DOHH2 (cell line): ENCODE results near the gene TMEM174.

Experiments used
- H3F3A ChIP-seq: fragments of 200-600 bp; sonication (generic), shearing (Covaris generic); 2 replicates; pipeline ENCODE4 v1.6.0; 2016; ENCODE audit warnings: antibody characterized with exemption, mild to moderate bottlenecking; ENCODE audit not compliant: control insufficient read depth, insufficient read depth
- H3K27ac ChIP-seq: fragments of 200-600 bp; sonication (generic); 2 replicates; pipeline ENCODE4 v1.5.1; 2014; ENCODE audit warnings: low read depth, mild to moderate bottlenecking, low read length, moderate library complexity
- H3K27me3 ChIP-seq: fragments of 200-600 bp; sonication (generic); 2 replicates; pipeline ENCODE4 v1.6.1; 2014; ENCODE audit warnings: mild to moderate bottlenecking, low read length, mixed read lengths; ENCODE audit not compliant: control insufficient read depth
- H3K36me3 ChIP-seq: fragments of 200-600 bp; sonication (generic); 2 replicates; pipeline ENCODE4 v1.6.1; 2014; ENCODE audit warnings: mild to moderate bottlenecking, low read length, moderate library complexity, mixed read lengths; ENCODE audit not compliant: control insufficient read depth
- H3K4me1 ChIP-seq: fragments of 200-600 bp; sonication (generic); 2 replicates; pipeline ENCODE4 v1.6.1; 2014; ENCODE audit warnings: mild to moderate bottlenecking, low read length, mixed read lengths; ENCODE audit not compliant: control insufficient read depth
- H3K4me2 ChIP-seq: fragments of 200-600 bp; sonication (generic); 2 replicates; pipeline ENCODE4 v1.6.0; 2014; ENCODE audit warnings: mild to moderate bottlenecking, low read length, moderate library complexity
- H3K4me3 ChIP-seq: fragments of 200-600 bp; sonication (generic); 2 replicates; pipeline ENCODE4 v1.5.1; 2014; ENCODE audit warnings: mild to moderate bottlenecking, low read length, mixed read lengths
- H3K79me2 ChIP-seq: fragments of 200-600 bp; sonication (generic); 2 replicates; pipeline ENCODE4 v1.6.1; 2014; ENCODE audit warnings: mild to moderate bottlenecking, low read length, mixed read lengths; ENCODE audit not compliant: control insufficient read depth
- H3K9me2 ChIP-seq: fragments of 200-600 bp; sonication (generic); replicated peaks from 2 replicates; pipeline ENCODE4 v1.6.1; 2014; ENCODE audit warnings: mild to moderate bottlenecking, low read length, mixed read lengths; ENCODE audit not compliant: control insufficient read depth
- H3K9me3 ChIP-seq: fragments of 200-600 bp; sonication (generic); 2 replicates; pipeline ENCODE4 v1.6.1; 2014; ENCODE audit warnings: antibody characterized with exemption, low read length, mixed read lengths; ENCODE audit not compliant: control insufficient read depth, insufficient read depth
- H4K20me1 ChIP-seq: fragments of 200-600 bp; sonication (generic); 2 replicates; pipeline ENCODE4 v1.6.0; 2014; ENCODE audit warnings: low read depth, mild to moderate bottlenecking, antibody characterized with exemption, low read length, moderate library complexity; ENCODE audit not compliant: control insufficient read depth, insufficient read depth
- EZH2phosphoT487 ChIP-seq: fragments of 200-600 bp; sonication (generic); IDR thresholded peaks from 2 replicates; pipeline ENCODE4 v1.6.1; 2017; ENCODE audit warnings: borderline replicate concordance, mild to moderate bottlenecking, antibody characterized with exemption, low read length, moderate library complexity, mixed read lengths
- TF ChIP-seq, protein P1 (sequence below): fragments of 200-600 bp; sonication (generic); IDR thresholded peaks from one replicate; pipeline ENCODE4 v1.5.1; 2014; ENCODE audit warnings: antibody characterized with exemption, mild to moderate bottlenecking, low read depth, low read length; ENCODE audit not compliant: poor library complexity, severe bottlenecking

TMEM174 gene

GRCh38 chr5:73196201-73196600 lies 23.2 kb downstream of the TMEM174 start:
- Histone ChIP-seq H3K79me2 (no peaks in the 10 kb centered on the region), H3K36me3 (no peaks in the 10 kb centered on the region), H3K4me3 (no peak overlapping the region)

DNA sequence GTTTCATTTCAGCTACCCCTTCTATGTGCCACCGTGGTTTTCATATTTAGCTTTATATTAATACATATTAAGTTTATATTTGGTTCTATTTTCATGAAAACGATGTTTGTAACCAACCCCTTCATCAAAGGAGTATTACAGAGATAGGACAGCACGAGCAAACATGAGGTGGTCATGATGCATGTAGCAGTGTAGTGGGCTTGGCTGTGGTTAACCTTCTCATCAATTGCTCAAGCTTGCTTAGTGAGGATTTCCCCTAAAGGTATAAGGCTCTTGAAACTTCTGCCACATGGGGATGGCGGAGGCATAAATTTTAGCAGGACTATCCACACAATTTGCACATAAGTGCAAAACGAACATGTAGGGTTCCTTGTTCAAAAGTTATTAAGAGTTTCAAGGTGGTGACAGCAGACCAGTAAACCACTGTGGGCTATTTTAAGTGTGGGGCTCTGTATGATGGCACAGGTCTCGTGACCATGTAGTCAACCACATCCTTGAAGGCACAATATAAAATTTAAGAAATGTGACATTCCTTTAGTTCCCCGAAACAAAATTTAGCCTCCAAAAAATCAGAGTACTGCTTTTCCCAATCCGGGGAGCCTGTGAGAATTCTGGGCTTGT lies 24.8 kb downstream of the TMEM174 start:
- no peaks in the 10 kb centered on the region for H4K20me1 ChIP-seq
- H3K9me2 ChIP-seq = no peaks in the 10 kb centered on the region
- no peaks in the 10 kb centered on the region for H3K36me3 ChIP-seq
- peaks cover 24% of the 10 kb centered on the region for H3K4me1 ChIP-seq
- H3K9me3 ChIP-seq = no peaks in the 10 kb centered on the region
- no peak overlapping the region for H3K4me2 ChIP-seq
- no peak overlapping the region for H3K27ac ChIP-seq
- H3F3A ChIP-seq = no peaks in the 10 kb centered on the region
- no peak overlapping the region for H3K4me3 ChIP-seq
- no peaks in the 10 kb centered on the region for H3K27me3 ChIP-seq
- no peaks in the 10 kb centered on the region for H3K79me2 ChIP-seq
- TF ChIP-seq, protein P1, sequence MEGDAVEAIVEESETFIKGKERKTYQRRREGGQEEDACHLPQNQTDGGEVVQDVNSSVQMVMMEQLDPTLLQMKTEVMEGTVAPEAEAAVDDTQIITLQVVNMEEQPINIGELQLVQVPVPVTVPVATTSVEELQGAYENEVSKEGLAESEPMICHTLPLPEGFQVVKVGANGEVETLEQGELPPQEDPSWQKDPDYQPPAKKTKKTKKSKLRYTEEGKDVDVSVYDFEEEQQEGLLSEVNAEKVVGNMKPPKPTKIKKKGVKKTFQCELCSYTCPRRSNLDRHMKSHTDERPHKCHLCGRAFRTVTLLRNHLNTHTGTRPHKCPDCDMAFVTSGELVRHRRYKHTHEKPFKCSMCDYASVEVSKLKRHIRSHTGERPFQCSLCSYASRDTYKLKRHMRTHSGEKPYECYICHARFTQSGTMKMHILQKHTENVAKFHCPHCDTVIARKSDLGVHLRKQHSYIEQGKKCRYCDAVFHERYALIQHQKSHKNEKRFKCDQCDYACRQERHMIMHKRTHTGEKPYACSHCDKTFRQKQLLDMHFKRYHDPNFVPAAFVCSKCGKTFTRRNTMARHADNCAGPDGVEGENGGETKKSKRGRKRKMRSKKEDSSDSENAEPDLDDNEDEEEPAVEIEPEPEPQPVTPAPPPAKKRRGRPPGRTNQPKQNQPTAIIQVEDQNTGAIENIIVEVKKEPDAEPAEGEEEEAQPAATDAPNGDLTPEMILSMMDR = no peak
- TF ChIP-seq EZH2phosphoT487 = no peak

More at GRCh38 chr5:73196201-73196600, 23.2 kb downstream of the TMEM174 start:
- no peaks in the 10 kb centered on the region for H3K9me3 ChIP-seq
- no peaks in the 10 kb centered on the region for H3K9me2 ChIP-seq
- peaks cover 14% of the 10 kb centered on the region for H3K4me1 ChIP-seq
- no peak overlapping the region for H3K27ac ChIP-seq
- H3K27me3 ChIP-seq = no peaks in the 10 kb centered on the region
- H4K20me1 ChIP-seq = no peaks in the 10 kb centered on the region
- H3K4me2 ChIP-seq = no peak overlapping the region
- H3F3A ChIP-seq = no peaks in the 10 kb centered on the region
- TF ChIP-seq, protein P1 = no peak
- TF ChIP-seq EZH2phosphoT487 = no peak

- TF ChIP-seq EZH2phosphoT487 = no peak
- TF ChIP-seq, protein P1 = no peak
- Histone ChIP-seq H3K9me2 (no peaks in the 10 kb centered on the region), H3K4me1 (peaks cover 24% of the 10 kb centered on the region), H3F3A (no peaks in the 10 kb centered on the region), H3K9me3 (no peaks in the 10 kb centered on the region), H3K27me3 (no peaks in the 10 kb centered on the region), H3K36me3 (no peaks in the 10 kb centered on the region), H3K4me2 (peak overlapping the region; percentile 26), H3K79me2 (no peaks in the 10 kb centered on the region), H4K20me1 (no peaks in the 10 kb centered on the region), H3K27ac (no peak overlapping the region), H3K4me3 (no peak overlapping the region)
Observed at GRCh38 chr5:73198833-73199592, 26.0 kb downstream of the TMEM174 start.
